GM10248 (cell line): ENCODE results near the gene CTNNA3.

Source experiments
- CTCF ChIA-PET: fragments of 300-600 bp; sonication (Branson Sonifier 250); formaldehyde crosslinking; extraction: SDS; loops from one replicate; lab custom pipeline; 2021; ENCODE audit warnings: antibody characterized with exemption; lab: Yijun Ruan, JAX
- POLR2A ChIA-PET: fragments of 350-650 bp; sonication (Branson Sonifier 250); formaldehyde crosslinking; extraction: SDS; loops from one replicate; lab custom pipeline; 2020; ENCODE audit warnings: antibody characterized with exemption; lab: Yijun Ruan, JAX
- DNase-seq: peaks from one replicate; pipeline ENCODE4 v3.0.0; 2012; ENCODE audit errors: extremely low spot score
- CTCF ChIP-seq: IDR thresholded peaks from 2 replicates; pipeline ENCODE4 v1.5.1; 2012; ENCODE audit warnings: mild to moderate bottlenecking, low read depth; ENCODE audit errors: extremely low read depth, missing control alignments, control extremely low read depth

CTNNA3 gene

GRCh38 chr10:66723608-66724400 lies 972.2 kb downstream of the CTNNA3 start:
- no peak for TF ChIP-seq CTCF
- ChIA-PET CTCF (interaction anchor here (1.0 kb wide), 1 partner anchor 11 kb away, joined by 3 read pairs; no protein-coding TSS in a partner anchor), POLR2A (no interaction called here)
- no peak for DNase-seq

GRCh38 chr10:66719483-66719882 lies 976.5 kb downstream of the CTNNA3 start:
- POLR2A ChIA-PET: no interaction called here
- TF ChIP-seq CTCF: no peak
- CTCF ChIA-PET: no interaction called here
- DNase-seq: no peak

GRCh38 chr10:66717231-66717981 lies 978.6 kb downstream of the CTNNA3 start:
- no peak for DNase-seq
- POLR2A ChIA-PET: no interaction called here
- TF ChIP-seq CTCF: no peak

DNA sequence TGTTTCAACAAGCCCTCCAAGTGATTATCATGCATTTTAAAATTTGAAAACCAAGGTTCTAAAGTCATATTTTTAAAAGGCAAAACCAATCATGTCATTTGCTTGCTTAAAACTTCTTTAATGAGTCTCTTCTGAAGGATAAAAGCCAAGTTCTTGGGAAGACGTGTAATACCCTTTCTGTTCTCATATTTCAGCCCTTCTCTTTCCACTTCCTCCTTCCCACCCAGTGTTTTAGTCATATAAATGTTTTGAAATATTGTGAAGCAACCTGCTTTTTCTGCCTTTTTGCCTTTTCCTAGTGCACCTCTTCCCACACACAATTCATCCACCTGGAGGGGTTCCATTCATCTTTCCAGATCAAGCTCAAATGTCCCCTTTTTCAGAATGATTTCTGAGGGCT lies 981.3 kb downstream of the CTNNA3 start:
- TF ChIP-seq CTCF: no peak
- DNase-seq: no peak
- POLR2A ChIA-PET: no interaction called here
- CTCF ChIA-PET: interaction anchor here (1.4 kb wide), 1 partner anchor 12 kb away, joined by 4 read pairs; no protein-coding TSS in a partner anchor

More at GRCh38 chr10:66717231-66717981, 978.6 kb downstream of the CTNNA3 start:
- CTCF ChIA-PET: interaction anchor here (1.3 kb wide), 1 partner anchor 10 kb away, joined by 3 read pairs; no protein-coding TSS in a partner anchor

DNA sequence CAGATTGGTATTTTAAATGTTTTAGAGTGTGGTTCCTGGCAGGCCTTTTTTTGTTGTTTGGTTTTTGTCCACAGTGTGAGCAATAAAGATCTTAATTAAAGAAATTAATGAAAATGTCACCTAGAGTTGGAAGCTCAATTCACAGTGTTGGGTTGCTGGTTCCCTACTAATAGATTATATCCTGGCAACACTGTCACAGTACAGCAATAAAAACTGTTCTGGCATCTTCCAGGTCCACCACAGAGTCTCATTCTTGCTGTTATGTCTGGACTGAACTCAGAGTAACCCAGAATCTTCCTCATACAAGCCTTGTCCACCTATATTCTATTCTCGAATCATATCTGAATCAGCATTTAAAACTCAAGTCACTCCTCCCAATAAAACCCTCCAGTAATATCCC lies 982.6 kb downstream of the CTNNA3 start:
- POLR2A ChIA-PET: no interaction called here
- no peak for TF ChIP-seq CTCF
- no peak for DNase-seq
- CTCF ChIA-PET: no interaction called here

GRCh38 chr10:66698069-66698468 lies 997.9 kb downstream of the CTNNA3 start:
- TF ChIP-seq CTCF: no peak
- DNase-seq: no peak
- POLR2A ChIA-PET: no interaction called here
- CTCF ChIA-PET: interaction anchor here (1.0 to 1.1 kb wide), 2 partner anchors 14 to 24 kb away, joined by 3 to 4 read pairs; no protein-coding TSS in a partner anchor
